ENCODE results near the gene GREB1L.

GREB1L gene

GRCh38 chr18:21454725-21455124 is 212.7 kb downstream of the GREB1L start:
- TF ChIP-seq, protein P1, sequence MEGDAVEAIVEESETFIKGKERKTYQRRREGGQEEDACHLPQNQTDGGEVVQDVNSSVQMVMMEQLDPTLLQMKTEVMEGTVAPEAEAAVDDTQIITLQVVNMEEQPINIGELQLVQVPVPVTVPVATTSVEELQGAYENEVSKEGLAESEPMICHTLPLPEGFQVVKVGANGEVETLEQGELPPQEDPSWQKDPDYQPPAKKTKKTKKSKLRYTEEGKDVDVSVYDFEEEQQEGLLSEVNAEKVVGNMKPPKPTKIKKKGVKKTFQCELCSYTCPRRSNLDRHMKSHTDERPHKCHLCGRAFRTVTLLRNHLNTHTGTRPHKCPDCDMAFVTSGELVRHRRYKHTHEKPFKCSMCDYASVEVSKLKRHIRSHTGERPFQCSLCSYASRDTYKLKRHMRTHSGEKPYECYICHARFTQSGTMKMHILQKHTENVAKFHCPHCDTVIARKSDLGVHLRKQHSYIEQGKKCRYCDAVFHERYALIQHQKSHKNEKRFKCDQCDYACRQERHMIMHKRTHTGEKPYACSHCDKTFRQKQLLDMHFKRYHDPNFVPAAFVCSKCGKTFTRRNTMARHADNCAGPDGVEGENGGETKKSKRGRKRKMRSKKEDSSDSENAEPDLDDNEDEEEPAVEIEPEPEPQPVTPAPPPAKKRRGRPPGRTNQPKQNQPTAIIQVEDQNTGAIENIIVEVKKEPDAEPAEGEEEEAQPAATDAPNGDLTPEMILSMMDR (conservative IDR thresholded peaks at IDR 0.05) = no peak
- H3K27ac ChIP-seq = no peak overlapping the region

DNA sequence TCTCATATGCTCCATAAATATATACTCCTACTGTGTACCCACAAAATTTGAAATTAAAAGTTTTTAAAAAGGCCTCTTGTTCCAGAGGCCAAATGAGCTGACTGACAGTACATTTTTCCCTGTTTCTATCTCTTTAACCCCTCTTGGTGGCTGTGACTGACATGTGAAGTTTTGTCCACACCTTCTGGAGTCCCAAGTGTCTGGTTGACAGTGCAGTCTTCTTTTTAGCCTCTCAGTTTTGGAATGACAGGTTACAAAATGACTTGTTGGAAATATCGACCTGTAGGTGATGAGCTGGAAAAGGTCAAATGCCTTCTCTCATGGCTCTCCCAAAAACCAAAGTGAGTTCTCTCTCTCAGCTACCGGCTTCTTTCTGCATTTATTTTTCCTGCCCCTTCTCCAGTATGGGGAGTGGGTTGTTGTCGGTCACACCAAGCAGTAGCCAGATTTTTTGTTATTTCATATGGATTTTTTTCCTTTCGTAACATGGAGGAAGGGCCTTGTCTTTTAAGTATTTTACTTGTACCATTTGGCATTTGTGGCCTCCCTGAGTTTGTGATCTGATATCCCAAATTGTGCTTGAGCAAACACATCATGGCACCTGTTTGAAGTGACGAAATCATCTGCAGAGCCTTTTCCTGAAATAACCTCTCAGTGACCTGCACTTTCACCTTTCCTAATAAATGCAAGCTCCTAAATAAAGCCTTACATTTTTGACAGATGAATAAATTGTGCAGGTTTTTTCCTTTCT is 214.6 kb downstream of the GREB1L start:
- H3K27ac ChIP-seq = no peak overlapping the region
- TF ChIP-seq, protein P1 (conservative IDR thresholded peaks at IDR 0.05) = no peak

DNA sequence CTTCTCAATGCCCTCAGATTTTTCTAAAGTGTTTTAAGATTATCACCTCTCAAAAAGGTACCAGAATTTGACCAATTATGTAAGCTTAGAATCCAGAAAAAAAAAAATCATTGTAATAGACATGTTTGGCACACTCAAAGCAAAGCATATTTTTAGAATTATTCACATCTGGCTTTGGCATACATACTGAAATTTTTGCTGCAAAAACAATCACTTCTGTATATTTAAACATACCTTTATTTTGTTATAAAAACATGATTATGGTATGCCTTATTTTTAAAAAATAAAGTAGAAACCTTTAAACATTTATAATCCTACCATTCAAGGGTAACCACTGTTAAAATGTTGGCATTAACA is 215.1 kb downstream of the GREB1L start:
- no peak overlapping the region for H3K27ac ChIP-seq
- TF ChIP-seq, protein P1 (conservative IDR thresholded peaks at IDR 0.05) = no peak

- TF ChIP-seq, protein P1 (conservative IDR thresholded peaks at IDR 0.05) = no peak
Measured at GRCh38 chr18:21458310-21458709, 216.3 kb downstream of the GREB1L start.

DNA sequence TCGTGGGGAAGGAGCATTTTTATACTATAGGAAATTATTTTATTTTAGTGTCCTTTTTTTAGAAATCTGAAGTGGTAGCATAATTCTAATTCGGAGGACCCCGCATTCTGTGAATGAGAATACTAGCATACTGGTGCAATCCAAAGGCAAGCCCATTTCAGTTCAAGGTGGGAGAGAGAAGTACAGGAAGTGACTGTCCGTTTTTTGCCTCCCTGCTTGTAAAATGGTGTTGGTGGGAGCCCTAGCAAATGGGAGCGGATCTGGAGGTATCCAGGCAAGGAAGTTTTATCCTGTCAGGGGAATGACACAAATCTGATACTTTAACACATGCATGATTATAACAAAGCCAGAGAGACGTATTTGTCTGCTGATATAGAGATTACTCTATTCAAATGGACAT is 216.8 kb downstream of the GREB1L start:
- TF ChIP-seq, protein P1 (conservative IDR thresholded peaks at IDR 0.05) = no peak

More at GRCh38 chr18:21458310-21458709, 216.3 kb downstream of the GREB1L start:
- H3K27ac ChIP-seq = no peak overlapping the region

GRCh38 chr18:21459706-21460286 is 217.8 kb downstream of the GREB1L start:
- TF ChIP-seq, protein P1 (conservative IDR thresholded peaks at IDR 0.05) = no peak

More for the DNA sequence above, 216.8 kb downstream of the GREB1L start:
- no peak overlapping the region for H3K27ac ChIP-seq

GRCh38 chr18:21461460-21461859 is 219.4 kb downstream of the GREB1L start:
- TF ChIP-seq, protein P1 (conservative IDR thresholded peaks at IDR 0.05) = no peak
- no peak overlapping the region for H3K27ac ChIP-seq

More at GRCh38 chr18:21459706-21460286, 217.8 kb downstream of the GREB1L start:
- no peak overlapping the region for H3K27ac ChIP-seq

Data from VCaP (cell line).